Mucosa of rectum (tissue), 2 donors: Measurements from ENCODE around the gene CFAP74.

Experiments used
- H3K27ac ChIP-seq, 2 donors: one replicate each; pipeline ENCODE4 v1.7.0; 2013; ENCODE audit warnings: inconsistent platforms in 2 of 2, low read depth in 2 of 2, low read length in 2 of 2
- H3K27me3 ChIP-seq, 2 donors: one replicate each; pipeline ENCODE4 v1.7.0; 2013; ENCODE audit warnings: low read length in 2 of 2; ENCODE audit not compliant: control insufficient read depth in 2 of 2, insufficient read depth in 2 of 2
- H3K36me3 ChIP-seq, 2 donors: one replicate each; pipeline ENCODE4 v1.7.0; 2013; ENCODE audit warnings: low read length in 2 of 2; ENCODE audit not compliant: control insufficient read depth in 2 of 2, insufficient read depth in 2 of 2
- H3K4me1 ChIP-seq, 2 donors: one replicate each; pipeline ENCODE4 v1.7.0; 2013; ENCODE audit warnings: low read length in 2 of 2, mild to moderate bottlenecking in 1 of 2; ENCODE audit not compliant: control insufficient read depth in 2 of 2, insufficient read depth in 2 of 2
- H3K4me3 ChIP-seq, 2 donors: one replicate each; pipeline ENCODE4 v1.7.0; 2013; ENCODE audit warnings: low read length in 2 of 2
- H3K9ac ChIP-seq, 2 donors: one replicate each; pipeline ENCODE4 v1.7.0; 2013; ENCODE audit warnings: low read length in 2 of 2, low read depth in 1 of 2, mild to moderate bottlenecking in 1 of 2
- H3K9me3 ChIP-seq, 2 donors: one replicate each; pipeline ENCODE4 v1.7.0; 2013; ENCODE audit warnings: low read length in 2 of 2; ENCODE audit not compliant: control insufficient read depth in 2 of 2
- donor health status: healthy.
- donor health status: Normal muscosa, but diverticular disease.

Gene CFAP74

GRCh38 chr1:1895456-1896336 is 107.9 kb downstream of the CFAP74 start:
- Histone ChIP-seq H3K36me3 (no peaks in the 10 kb centered on the region), H3K9ac (peak overlapping the region in 1 of 2 donors; percentile 62), H3K4me3 (peak overlapping the region in 1 of 2 donors; percentile 52), H3K27me3 (peaks cover 0 to 2% of the 10 kb centered on the region in 2 donors), H3K27ac (peak overlapping the region; percentile 92), H3K4me1 (peaks cover 46 to 53% of the 10 kb centered on the region in 2 donors), H3K9me3 (no peaks in the 10 kb centered on the region)

DNA sequence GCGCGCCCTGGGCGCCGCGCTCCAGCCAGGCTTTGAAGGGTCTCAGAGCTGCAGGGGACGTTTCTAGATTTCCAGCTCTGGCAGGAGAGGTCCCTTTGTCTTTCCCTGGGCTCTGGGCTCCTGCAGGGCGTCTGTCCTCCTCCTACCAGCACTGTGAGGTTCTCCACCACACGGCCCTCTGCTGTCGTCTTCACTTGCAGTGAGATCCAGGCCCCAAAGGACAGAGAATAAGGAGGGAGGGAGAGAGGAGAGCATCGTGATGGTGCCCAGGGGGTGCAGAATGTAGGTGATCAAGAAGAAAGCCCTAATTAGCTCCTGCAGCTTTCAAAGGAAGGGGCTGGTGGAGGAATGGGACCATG is 108.5 kb downstream of the CFAP74 start:
- peaks cover 46 to 53% of the 10 kb centered on the region in 2 donors for H3K4me1 ChIP-seq
- H3K9me3 ChIP-seq, result no peaks in the 10 kb centered on the region
- H3K36me3 ChIP-seq, result no peaks in the 10 kb centered on the region
- peak overlapping the region in 1 of 2 donors; percentile 62 for H3K9ac ChIP-seq
- peaks cover 0 to 2% of the 10 kb centered on the region in 2 donors for H3K27me3 ChIP-seq
- peak overlapping the region; percentile 92 for H3K27ac ChIP-seq
- peak overlapping the region; percentile 37 to 52 for H3K4me3 ChIP-seq

DNA sequence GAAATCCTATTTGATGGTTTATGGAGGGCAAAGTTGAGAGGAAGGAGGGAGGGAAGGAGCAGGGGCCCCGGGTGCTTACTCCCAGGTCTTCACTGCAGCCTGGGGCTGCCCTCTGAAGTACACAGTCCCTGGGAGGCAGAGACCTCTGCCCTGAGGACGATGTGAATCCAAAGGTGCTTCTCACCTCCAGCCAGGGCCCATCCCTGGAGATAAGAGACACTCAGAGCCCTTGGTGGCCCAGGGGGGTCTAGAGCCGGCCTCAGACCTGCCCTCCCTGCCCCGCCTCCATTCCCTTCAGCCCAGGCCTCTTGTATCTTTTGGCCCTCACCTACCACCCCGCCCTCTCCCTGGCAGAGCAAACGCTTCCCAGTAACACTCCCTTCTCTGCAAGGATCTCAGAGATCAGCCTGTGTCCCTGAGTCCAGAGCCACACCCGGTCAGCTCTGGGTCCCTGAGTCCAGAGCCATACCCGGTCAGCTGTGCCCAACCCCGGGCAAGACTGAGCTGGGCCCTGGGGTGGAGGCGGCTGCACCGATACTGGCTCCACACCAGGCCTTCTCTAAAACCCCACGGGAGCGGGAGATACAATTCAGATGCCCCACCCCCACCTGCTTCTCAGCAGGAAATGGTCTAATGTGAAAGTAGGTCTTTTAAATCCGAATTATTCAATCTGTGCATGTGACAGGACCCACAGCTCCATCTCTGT is 109.1 kb downstream of the CFAP74 start:
- H3K27ac ChIP-seq, result peak overlapping the region; percentile 92
- H3K36me3 ChIP-seq, result no peaks in the 10 kb centered on the region
- H3K4me3 ChIP-seq, result peak overlapping the region; percentile 37 to 52
- H3K4me1 ChIP-seq, result peaks cover 46 to 53% of the 10 kb centered on the region in 2 donors
- peaks cover 0 to 2% of the 10 kb centered on the region in 2 donors for H3K27me3 ChIP-seq
- peak overlapping the region; percentile 32 to 62 for H3K9ac ChIP-seq
- H3K9me3 ChIP-seq, result no peaks in the 10 kb centered on the region

DNA sequence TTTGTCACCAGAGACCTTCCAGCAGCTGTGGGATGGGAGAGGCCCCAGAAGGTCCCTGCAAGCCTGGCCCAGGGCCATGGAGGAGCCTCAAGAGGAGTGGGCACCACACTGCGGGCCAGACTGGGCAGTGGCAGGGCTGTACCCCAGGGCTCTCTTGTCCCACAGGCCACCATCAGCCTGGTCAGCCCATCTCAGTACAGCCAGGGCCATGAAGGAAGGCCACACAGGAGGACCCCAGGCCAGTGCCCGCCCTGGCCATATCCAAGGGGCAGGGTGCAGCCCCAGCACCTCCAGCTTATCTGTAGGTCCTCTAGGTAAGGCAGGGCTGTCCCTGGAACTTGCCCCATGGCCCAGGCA is 109.6 kb downstream of the CFAP74 start:
- Histone ChIP-seq H3K4me3 (peak overlapping the region in 1 of 2 donors; percentile 52), H3K4me1 (peaks cover 47 to 54% of the 10 kb centered on the region in 2 donors), H3K9ac (peak overlapping the region; percentile 41 to 62), H3K27ac (peak overlapping the region; percentile 92), H3K36me3 (no peaks in the 10 kb centered on the region), H3K9me3 (no peaks in the 10 kb centered on the region), H3K27me3 (peaks cover 0 to 2% of the 10 kb centered on the region in 2 donors)

GRCh38 chr1:1893291-1893985 is 110.1 kb downstream of the CFAP74 start:
- peak overlapping the region; percentile 92 for H3K27ac ChIP-seq
- H3K9ac ChIP-seq, result peak overlapping the region; percentile 41 to 62
- H3K27me3 ChIP-seq, result peaks cover 0 to 2% of the 10 kb centered on the region in 2 donors
- peaks cover 51 to 58% of the 10 kb centered on the region in 2 donors for H3K4me1 ChIP-seq
- H3K4me3 ChIP-seq, result peak overlapping the region in 1 of 2 donors; percentile 52
- H3K36me3 ChIP-seq, result no peaks in the 10 kb centered on the region
- no peaks in the 10 kb centered on the region for H3K9me3 ChIP-seq

- H3K9ac ChIP-seq, result peak overlapping the region; percentile 73 to 94
- peak overlapping the region; percentile 79 to 85 for H3K4me3 ChIP-seq
- H3K36me3 ChIP-seq, result no peaks in the 10 kb centered on the region
- H3K27me3 ChIP-seq, result peaks cover 0 to 2% of the 10 kb centered on the region in 2 donors
- H3K27ac ChIP-seq, result peak overlapping the region in 1 of 2 donors; percentile 94
- peaks cover 54 to 60% of the 10 kb centered on the region in 2 donors for H3K4me1 ChIP-seq
- H3K9me3 ChIP-seq, result no peaks in the 10 kb centered on the region
These were observed 110.8 kb downstream of the CFAP74 start for GRCh38 chr1:1892763-1893120.

DNA sequence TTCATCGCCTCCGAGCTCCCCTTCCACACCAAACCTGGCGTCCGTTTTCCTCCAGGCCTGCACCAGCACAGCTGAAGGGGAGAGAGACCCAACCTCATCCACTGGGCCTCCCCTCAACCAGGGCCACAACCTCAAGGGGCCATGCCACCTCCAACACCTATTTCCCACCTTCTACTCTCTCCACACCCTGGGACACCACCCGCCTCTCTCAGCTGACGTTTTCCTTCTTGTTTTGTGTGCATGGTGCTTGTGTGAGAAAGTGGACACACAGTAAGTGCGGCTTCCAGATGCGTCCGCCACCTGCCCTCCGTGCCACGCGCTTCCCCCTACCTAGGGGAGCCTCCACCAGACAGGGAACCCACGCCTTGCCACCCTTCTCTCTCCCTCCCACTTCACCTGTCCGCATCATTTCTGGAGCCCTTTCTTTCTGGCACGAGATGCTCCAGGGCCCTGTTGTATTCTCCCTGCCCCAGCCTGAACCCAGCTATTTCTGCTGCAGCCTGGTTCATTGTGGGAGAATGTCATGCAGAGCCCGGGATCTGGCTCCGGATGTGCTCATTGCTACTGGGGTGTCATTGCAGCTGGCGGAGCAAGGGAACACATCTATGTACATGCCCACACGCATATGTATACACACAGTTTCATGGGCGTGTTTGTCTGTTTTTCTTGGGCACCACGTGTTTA is 111.4 kb downstream of the CFAP74 start:
- Histone ChIP-seq H3K9me3 (no peaks in the 10 kb centered on the region), H3K36me3 (no peaks in the 10 kb centered on the region), H3K27ac (peak overlapping the region; percentile 88 to 94), H3K4me3 (peak overlapping the region; percentile 79 to 85), H3K9ac (peak overlapping the region; percentile 73 to 94), H3K4me1 (peaks cover 55% of the 10 kb centered on the region in 2 donors), H3K27me3 (peaks cover 0 to 2% of the 10 kb centered on the region in 2 donors)

- H3K27ac ChIP-seq, result peak overlapping the region; percentile 88 to 94
- no peaks in the 10 kb centered on the region for H3K36me3 ChIP-seq
- peaks cover 55% of the 10 kb centered on the region in 2 donors for H3K4me1 ChIP-seq
- peak overlapping the region; percentile 79 to 85 for H3K4me3 ChIP-seq
- H3K9me3 ChIP-seq, result no peaks in the 10 kb centered on the region
- peaks cover 0 to 2% of the 10 kb centered on the region in 2 donors for H3K27me3 ChIP-seq
- peak overlapping the region; percentile 73 to 94 for H3K9ac ChIP-seq
These were observed 112.1 kb downstream of the CFAP74 start for GRCh38 chr1:1891349-1892078.
